ENCODE data around the gene ZNF516. TPM values are rescaled to one million over a fixed set of nuclear protein-coding genes. Genes with fewer than 3 reads are reported as not detected.
A peak's percentile ranks its signal among the peaks of the same experiment; 100 is the strongest.

Gene ZNF516
- total RNA-seq, 1 experiment from 2014 or later: 1.7 TPM

GRCh38 chr18:76350134-76351025, 144.7 kb downstream of the ZNF516 start:
- Histone ChIP-seq H3K27me3 (no peaks in the 10 kb centered on the region), H3K9me3 (no peaks in the 10 kb centered on the region; the same call in 1 of the 2 replicates), H3K4me3 (no peak overlapping the region), H3K36me3 (no peaks in the 10 kb centered on the region)
- no peak for DNase-seq

GRCh38 chr18:76349067-76349715, 145.9 kb downstream of the ZNF516 start:
- peak; percentile 24 for DNase-seq

GRCh38 chr18:76348267-76349066, 146.6 kb downstream of the ZNF516 start:
- Histone ChIP-seq H3K9me3 (no peaks in the 10 kb centered on the region; the same call in 1 of the 2 replicates), H3K36me3 (no peaks in the 10 kb centered on the region), H3K27me3 (no peaks in the 10 kb centered on the region), H3K4me3 (no peak overlapping the region)
- no peak for DNase-seq

More at GRCh38 chr18:76349067-76349715, 145.9 kb downstream of the ZNF516 start:
- no peak overlapping the region for H3K4me3 ChIP-seq
- no peaks in the 10 kb centered on the region for H3K27me3 ChIP-seq
- H3K36me3 ChIP-seq: no peaks in the 10 kb centered on the region
- H3K9me3 ChIP-seq: no peaks in the 10 kb centered on the region; the same call in 1 of the 2 replicates

- no peak for DNase-seq
- Histone ChIP-seq H3K9me3 (no peaks in the 10 kb centered on the region), H3K36me3 (no peaks in the 10 kb centered on the region), H3K4me3 (no peak overlapping the region), H3K27me3 (no peaks in the 10 kb centered on the region)
These were observed 147.7 kb downstream of the ZNF516 start for GRCh38 chr18:76347341-76347740.

GRCh38 chr18:76346490-76347130, 148.4 kb downstream of the ZNF516 start:
- H3K9me3 ChIP-seq: no peaks in the 10 kb centered on the region

GRCh38 chr18:76345901-76346300, 149.1 kb downstream of the ZNF516 start:
- no peak for DNase-seq
- Histone ChIP-seq H3K27me3 (no peaks in the 10 kb centered on the region), H3K9me3 (no peaks in the 10 kb centered on the region), H3K4me3 (no peak overlapping the region), H3K36me3 (no peaks in the 10 kb centered on the region)

More at GRCh38 chr18:76346490-76347130, 148.4 kb downstream of the ZNF516 start:
- H3K4me3 ChIP-seq: no peak overlapping the region
- no peaks in the 10 kb centered on the region for H3K36me3 ChIP-seq
- no peaks in the 10 kb centered on the region for H3K27me3 ChIP-seq
- no peak for DNase-seq

- H3K4me3 ChIP-seq: no peak overlapping the region
- no peaks in the 10 kb centered on the region for H3K9me3 ChIP-seq
- no peaks in the 10 kb centered on the region for H3K27me3 ChIP-seq
- DNase-seq: no peak
- no peaks in the 10 kb centered on the region for H3K36me3 ChIP-seq
These were observed 151.0 kb downstream of the ZNF516 start for GRCh38 chr18:76343938-76344569.

GRCh38 chr18:76340410-76340809, 154.6 kb downstream of the ZNF516 start:
- DNase-seq: no peak
- Histone ChIP-seq H3K4me3 (no peak overlapping the region), H3K27me3 (no peaks in the 10 kb centered on the region), H3K9me3 (no peaks in the 10 kb centered on the region), H3K36me3 (no peaks in the 10 kb centered on the region)

GRCh38 chr18:76339246-76339620, 155.8 kb downstream of the ZNF516 start:
- H3K36me3 ChIP-seq: no peaks in the 10 kb centered on the region
- no peaks in the 10 kb centered on the region for H3K9me3 ChIP-seq
- H3K4me3 ChIP-seq: no peak overlapping the region
- no peak for DNase-seq
- no peaks in the 10 kb centered on the region for H3K27me3 ChIP-seq

- H3K9me3 ChIP-seq: no peaks in the 10 kb centered on the region
- DNase-seq: no peak
- H3K36me3 ChIP-seq: no peaks in the 10 kb centered on the region
- H3K4me3 ChIP-seq: no peak overlapping the region
- no peaks in the 10 kb centered on the region for H3K27me3 ChIP-seq
These were observed 156.3 kb downstream of the ZNF516 start for GRCh38 chr18:76338619-76339245.

- no peak for DNase-seq
- H3K27me3 ChIP-seq: no peaks in the 10 kb centered on the region
- no peaks in the 10 kb centered on the region for H3K36me3 ChIP-seq
- no peak overlapping the region for H3K4me3 ChIP-seq
- no peaks in the 10 kb centered on the region for H3K9me3 ChIP-seq
These were observed 157.0 kb downstream of the ZNF516 start for GRCh38 chr18:76338088-76338487.

- DNase-seq: no peak
- H3K36me3 ChIP-seq: no peaks in the 10 kb centered on the region
- no peaks in the 10 kb centered on the region for H3K9me3 ChIP-seq
- H3K27me3 ChIP-seq: no peaks in the 10 kb centered on the region
- no peak overlapping the region for H3K4me3 ChIP-seq
These were observed 159.0 kb downstream of the ZNF516 start for GRCh38 chr18:76335859-76336640.

- no peak for DNase-seq
- H3K4me3 ChIP-seq: no peak overlapping the region
- H3K36me3 ChIP-seq: no peaks in the 10 kb centered on the region
- no peaks in the 10 kb centered on the region; the same call in 1 of the 2 replicates for H3K9me3 ChIP-seq
- H3K27me3 ChIP-seq: no peaks in the 10 kb centered on the region
These were observed 166.9 kb downstream of the ZNF516 start for GRCh38 chr18:76328140-76328539.

GRCh38 chr18:76323891-76324290, 171.2 kb downstream of the ZNF516 start:
- Histone ChIP-seq H3K27me3 (no peaks in the 10 kb centered on the region), H3K4me3 (no peak overlapping the region), H3K9me3 (no peaks in the 10 kb centered on the region), H3K36me3 (no peaks in the 10 kb centered on the region)
- DNase-seq: no peak

GRCh38 chr18:76322686-76323085, 172.4 kb downstream of the ZNF516 start:
- Histone ChIP-seq H3K27me3 (no peaks in the 10 kb centered on the region), H3K4me3 (no peak overlapping the region), H3K9me3 (no peaks in the 10 kb centered on the region), H3K36me3 (no peaks in the 10 kb centered on the region)
- no peak for DNase-seq
